Measurements from ENCODE around the gene OSBPL3.

The OSBPL3 gene

DNA sequence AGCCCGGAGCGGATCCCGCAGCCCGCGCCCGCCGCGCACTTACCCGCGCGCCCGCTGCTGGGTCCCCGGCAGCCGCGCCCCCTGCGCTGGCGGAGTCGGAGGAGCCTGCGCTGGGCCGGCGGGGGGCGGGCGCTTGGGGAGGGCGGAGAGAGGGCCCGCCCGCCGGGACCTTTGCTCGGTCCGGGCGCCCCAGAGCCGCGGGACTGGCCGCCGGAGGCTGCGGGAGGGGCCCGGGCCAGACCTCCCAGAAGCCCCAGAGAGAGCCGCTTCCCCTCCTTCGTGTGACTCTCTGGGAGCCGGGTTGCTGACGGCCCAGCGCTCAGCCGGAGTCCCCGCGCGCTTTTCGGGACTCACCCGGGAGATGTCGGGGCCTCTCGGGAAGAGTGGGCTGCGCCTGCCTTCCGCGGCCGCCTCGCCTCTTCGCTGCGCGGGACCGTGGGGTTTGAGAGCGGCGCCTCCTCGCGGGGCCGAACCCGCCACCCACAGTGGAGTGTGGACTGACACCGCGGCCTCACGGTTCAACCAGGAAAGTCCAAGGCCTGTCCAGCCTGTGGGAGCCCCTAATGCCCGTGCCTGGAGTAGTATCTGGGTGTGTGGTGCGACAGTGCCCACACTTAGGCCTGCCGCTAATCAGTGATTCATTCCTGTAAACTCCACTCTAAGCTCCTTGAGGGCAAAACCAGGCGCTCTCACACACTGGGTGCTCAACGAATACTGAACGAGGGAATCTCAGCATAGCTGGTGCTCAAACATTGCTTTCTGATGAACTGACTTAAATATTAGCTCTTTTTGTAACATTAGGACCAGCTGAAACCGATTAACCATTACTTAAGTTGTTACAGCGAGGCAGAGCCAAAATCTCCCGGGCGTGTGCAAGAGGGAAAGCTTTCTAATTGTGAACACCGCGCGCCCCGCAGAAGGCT is 222.4 kb downstream of the OSBPL3 start, which contains the start of gene GSDME:
Gene GSDME, minus strand, starts transcription at position 112 of the 923 bp plus-strand sequence. CDS start 7,690 bp downstream, outside the sequence.
- peak within 1 kb of the TSS; percentile 93 for H3K4me3 ChIP-seq (replicated peaks; ENCODE audit: low read depth, low read length)
- H3K36me3 ChIP-seq (ENCODE audit: control insufficient read depth, insufficient read depth, low read length) = no peaks in the 10 kb centered on the region
- no peak for TF ChIP-seq CTCF (IDR thresholded peaks at IDR 0.05; ENCODE audit: insufficient read depth, low read length, poor library complexity, severe bottlenecking)
- H3K27me3 ChIP-seq (replicated peaks; ENCODE audit: control insufficient read depth, insufficient read depth, low read length) = no peaks in the 10 kb centered on the region
- DNase-seq (ENCODE audit: extremely low read depth, insufficient read length) = peak; percentile 80

DNA sequence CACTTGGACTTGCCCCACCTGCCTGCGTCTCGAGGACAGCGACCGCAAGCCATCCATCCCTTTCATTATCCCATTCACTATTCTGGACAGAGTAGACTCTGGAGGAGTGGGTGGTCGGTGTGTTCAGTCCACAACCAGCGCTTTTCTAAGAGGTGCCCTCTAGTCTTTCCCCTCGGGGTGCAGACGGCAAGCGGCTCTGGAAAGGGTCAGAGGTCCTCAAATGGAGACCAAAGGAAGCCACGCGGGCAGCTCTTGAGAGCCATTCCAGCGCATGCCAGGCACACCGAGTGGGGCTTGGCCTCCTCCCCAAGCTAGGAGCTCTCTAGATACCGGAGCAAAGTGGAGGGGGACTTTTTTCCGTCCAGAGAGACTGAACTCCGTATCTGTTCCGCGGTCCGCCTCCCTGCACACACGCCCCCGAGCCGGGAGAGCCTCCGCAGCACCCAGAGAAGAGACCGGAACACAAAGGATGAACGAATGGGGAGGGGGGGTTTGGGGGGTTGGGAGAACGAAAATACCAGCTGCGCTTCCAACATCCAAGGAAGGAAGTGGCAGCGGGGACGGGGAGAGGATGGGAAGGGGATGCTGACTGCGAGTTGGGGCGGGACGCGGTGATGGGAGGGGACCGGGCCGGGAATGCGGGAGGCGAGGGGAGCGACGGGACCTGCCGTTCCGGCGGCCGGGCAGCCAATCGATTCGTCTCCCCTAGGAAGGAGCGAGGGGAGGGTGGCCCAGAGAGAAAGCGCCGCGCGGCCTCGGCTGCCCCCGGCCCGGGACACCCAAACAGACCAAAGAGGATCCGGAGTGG is 223.2 kb downstream of the OSBPL3 start:
- H3K36me3 ChIP-seq (ENCODE audit: control insufficient read depth, insufficient read depth, low read length) = no peaks in the 10 kb centered on the region; the same call in 1 of the 2 replicates
- peak overlapping the region; percentile 93 for H3K4me3 ChIP-seq (replicated peaks; ENCODE audit: low read depth, low read length)
- no peaks in the 10 kb centered on the region for H3K27me3 ChIP-seq (replicated peaks; ENCODE audit: control insufficient read depth, insufficient read depth, low read length)
- TF ChIP-seq CTCF (IDR thresholded peaks at IDR 0.05; ENCODE audit: insufficient read depth, low read length, poor library complexity, severe bottlenecking) = no peak
- peak; percentile 70 for DNase-seq (ENCODE audit: extremely low read depth, insufficient read length)

DNA sequence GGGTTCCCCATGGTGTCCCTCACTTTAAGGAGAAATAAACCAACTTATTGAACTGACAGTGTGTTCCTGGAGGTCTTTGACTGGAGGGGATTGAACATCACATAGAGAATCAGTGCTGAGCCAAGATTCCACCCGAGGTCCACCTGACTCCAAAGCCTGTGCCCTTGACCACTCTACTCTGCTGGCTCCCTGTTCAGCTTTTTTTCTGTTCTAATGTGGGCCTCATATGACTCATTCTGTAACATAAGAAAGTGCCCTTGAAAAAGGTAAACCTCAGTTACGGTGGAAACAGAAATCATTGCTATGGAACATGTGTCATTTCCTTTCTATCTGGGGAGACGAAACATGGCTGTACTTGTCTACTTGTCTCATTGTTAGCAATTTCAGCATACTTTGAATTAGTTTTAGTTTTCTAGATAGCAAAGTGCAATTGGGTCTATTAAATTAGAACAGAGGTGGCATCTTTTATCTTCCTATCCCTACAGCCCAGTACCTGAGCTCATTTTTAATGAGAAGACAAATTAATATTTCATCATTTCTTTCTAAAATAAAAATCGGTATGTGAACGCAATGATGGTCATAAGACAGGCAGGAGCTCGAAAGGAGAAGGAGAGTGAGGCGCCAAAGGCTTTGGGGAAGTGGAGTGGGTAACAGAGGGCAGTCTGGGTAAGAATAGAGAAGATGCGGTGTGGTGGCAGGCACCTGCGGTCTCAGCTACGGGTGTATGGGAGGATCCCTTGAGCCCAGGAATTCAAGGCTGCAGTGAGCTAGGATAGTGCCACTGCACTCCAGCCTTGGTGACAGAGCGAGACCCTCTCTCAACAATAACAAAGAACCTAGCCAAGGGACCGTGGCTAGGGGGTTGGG is 224.2 kb downstream of the OSBPL3 start:
- peak; percentile 78 for DNase-seq (ENCODE audit: extremely low read depth, insufficient read length)
- peak overlapping the region; percentile 93 for H3K4me3 ChIP-seq (replicated peaks; ENCODE audit: low read depth, low read length)
- no peaks in the 10 kb centered on the region for H3K27me3 ChIP-seq (replicated peaks; ENCODE audit: control insufficient read depth, insufficient read depth, low read length)
- TF ChIP-seq CTCF (IDR thresholded peaks at IDR 0.05; ENCODE audit: insufficient read depth, low read length, poor library complexity, severe bottlenecking) = no peak
- no peaks in the 10 kb centered on the region; the same call in 1 of the 2 replicates for H3K36me3 ChIP-seq (ENCODE audit: control insufficient read depth, insufficient read depth, low read length)

GRCh38 chr7:24754906-24755506 is 225.0 kb downstream of the OSBPL3 start:
- DNase-seq (ENCODE audit: extremely low read depth, insufficient read length) = no peak
- H3K27me3 ChIP-seq (replicated peaks; ENCODE audit: control insufficient read depth, insufficient read depth, low read length) = no peaks in the 10 kb centered on the region
- H3K4me3 ChIP-seq (replicated peaks; ENCODE audit: low read depth, low read length) = peak overlapping the region; percentile 36; the same call in 1 of the 2 replicates
- H3K36me3 ChIP-seq (ENCODE audit: control insufficient read depth, insufficient read depth, low read length) = no peaks in the 10 kb centered on the region; the same call in 1 of the 2 replicates
- no peak for TF ChIP-seq CTCF (IDR thresholded peaks at IDR 0.05; ENCODE audit: insufficient read depth, low read length, poor library complexity, severe bottlenecking)

Measured in GM06990 (cell line).